Measurements from ENCODE around the gene BAIAP2. TPM values are rescaled to one million over a fixed set of nuclear protein-coding genes. Genes with fewer than 3 reads are reported as not detected.

The BAIAP2 gene
- total and polyA plus RNA-seq, 2 donors (not counting 1 experiment from before 2014, with no cell fraction given): 1.3 to 12.0 TPM

GRCh38 chr17:81043725-81044427 lies 8.9 kb downstream of the BAIAP2 start:
- Histone ChIP-seq H3K4me3 (ENCODE audit: control extremely low read depth in 1 of 5, extremely low read depth in 1 of 5, insufficient read depth in 1 of 5, low read depth in 2 of 5, low read length in 4 of 5) (no peak overlapping the region), H3K27me3 (replicated peaks in 1 of 4; ENCODE audit: control extremely low read depth in 1 of 4, control insufficient read depth in 3 of 4, insufficient read depth in 4 of 4, low read length in 3 of 4) (peaks cover 0 to 15% (median 1%) of the 10 kb centered on the region in 4 experiments), H3K4me2 (replicated peaks; ENCODE audit: low read depth, low read length, poor library complexity, severe bottlenecking) (no peak overlapping the region), H4K20me1 (ENCODE audit: control insufficient read depth, insufficient read depth, low read length, poor library complexity, severe bottlenecking) (no peaks in the 10 kb centered on the region), H3K36me3 (replicated peaks in 1 of 2; ENCODE audit: control extremely low read depth in 1 of 2, control insufficient read depth in 1 of 2, extremely low read depth in 1 of 2, insufficient read depth in 2 of 2, low read length in 1 of 2) (no peaks in the 10 kb centered on the region), H3K4me1 (ENCODE audit: control insufficient read depth in 2 of 2, insufficient read depth in 2 of 2, low read length in 2 of 2) (no peaks in the 10 kb centered on the region), H3K27ac (ENCODE audit: low read length in 2 of 2) (no peak overlapping the region), H3K79me2 (ENCODE audit: control insufficient read depth, insufficient read depth, low read length) (no peaks in the 10 kb centered on the region), H3K9ac (ENCODE audit: low read length) (no peak overlapping the region), H3K9me3 (ENCODE audit: control extremely low read depth in 1 of 3, control insufficient read depth in 2 of 3, insufficient read depth in 1 of 3, low read length in 2 of 3) (peaks cover 0 to 3% (median 0%) of the 10 kb centered on the region in 3 donors), H2AFZ (ENCODE audit: insufficient read depth, low read depth, low read length, poor library complexity, severe bottlenecking) (no peak overlapping the region)
- ChIA-PET CTCF (no interaction called here), POLR2A (no interaction called here)
- H3K4me1 Mint-ChIP-seq: no peaks in the 10 kb centered on the region
- intact Hi-C loops (cut with micrococcal nuclease): no loop called here
- no peak for ATAC-seq (ENCODE audit: low read depth)
- no peak overlapping the region for H3K27ac Mint-ChIP-seq
- WGBS (ENCODE audit: insufficient coverage): 92% methylated on average over 35 of the region's 38 CpGs
- no peak for TF ChIP-seq CTCF (IDR thresholded peaks at IDR 0.05)
- no peak for TF ChIP-seq EZH2 (IDR thresholded peaks at IDR 0.05; ENCODE audit: borderline replicate concordance, insufficient read depth, low read depth, low read length, poor library complexity, severe bottlenecking)
- no peak for DNase-seq
- peaks cover 18% of the 10 kb centered on the region for H3K27me3 Mint-ChIP-seq
- H3K4me3 Mint-ChIP-seq: no peak overlapping the region
- H3K9me3 Mint-ChIP-seq (ENCODE audit: insufficient read depth): no peaks in the 10 kb centered on the region

- TF ChIP-seq CTCF (IDR thresholded peaks at IDR 0.05): no peak
- no peak for TF ChIP-seq EZH2 (IDR thresholded peaks at IDR 0.05; ENCODE audit: borderline replicate concordance, insufficient read depth, low read depth, low read length, poor library complexity, severe bottlenecking)
- H3K27ac Mint-ChIP-seq: no peak overlapping the region
- Histone ChIP-seq H2AFZ (ENCODE audit: insufficient read depth, low read depth, low read length, poor library complexity, severe bottlenecking) (no peak overlapping the region), H3K4me2 (replicated peaks; ENCODE audit: low read depth, low read length, poor library complexity, severe bottlenecking) (no peak overlapping the region), H3K9me3 (ENCODE audit: control extremely low read depth in 1 of 3, control insufficient read depth in 2 of 3, insufficient read depth in 1 of 3, low read length in 2 of 3) (peaks cover 0 to 3% (median 0%) of the 10 kb centered on the region in 3 donors), H3K27ac (ENCODE audit: low read length in 2 of 2) (no peak overlapping the region), H3K4me3 (ENCODE audit: control extremely low read depth in 1 of 5, extremely low read depth in 1 of 5, insufficient read depth in 1 of 5, low read depth in 2 of 5, low read length in 4 of 5) (no peak overlapping the region), H3K27me3 (replicated peaks in 1 of 4; ENCODE audit: control extremely low read depth in 1 of 4, control insufficient read depth in 3 of 4, insufficient read depth in 4 of 4, low read length in 3 of 4) (peaks cover 0 to 11% (median 1%) of the 10 kb centered on the region in 4 experiments), H4K20me1 (ENCODE audit: control insufficient read depth, insufficient read depth, low read length, poor library complexity, severe bottlenecking) (no peaks in the 10 kb centered on the region), H3K4me1 (ENCODE audit: control insufficient read depth in 2 of 2, insufficient read depth in 2 of 2, low read length in 2 of 2) (peaks cover 0 to 5% of the 10 kb centered on the region in 2 donors), H3K36me3 (replicated peaks in 1 of 2; ENCODE audit: control extremely low read depth in 1 of 2, control insufficient read depth in 1 of 2, extremely low read depth in 1 of 2, insufficient read depth in 2 of 2, low read length in 1 of 2) (no peaks in the 10 kb centered on the region), H3K79me2 (ENCODE audit: control insufficient read depth, insufficient read depth, low read length) (no peaks in the 10 kb centered on the region), H3K9ac (ENCODE audit: low read length) (no peak overlapping the region)
- peaks cover 17% of the 10 kb centered on the region for H3K27me3 Mint-ChIP-seq
- CTCF ChIA-PET: no interaction called here
- ATAC-seq (ENCODE audit: low read depth): no peak
- WGBS (ENCODE audit: insufficient coverage): 93% methylated on average over 14 of the region's 14 CpGs
- POLR2A ChIA-PET: no interaction called here
- DNase-seq: no peak
- peaks cover 4% of the 10 kb centered on the region for H3K4me1 Mint-ChIP-seq
- no peak overlapping the region for H3K4me3 Mint-ChIP-seq
- H3K9me3 Mint-ChIP-seq (ENCODE audit: insufficient read depth): no peaks in the 10 kb centered on the region
- intact Hi-C loops (cut with micrococcal nuclease): no loop called here
Measured at GRCh38 chr17:81044428-81044763, 9.4 kb downstream of the BAIAP2 start.
